ENCODE measurements around the gene PTPN4.

PTPN4 gene

DNA sequence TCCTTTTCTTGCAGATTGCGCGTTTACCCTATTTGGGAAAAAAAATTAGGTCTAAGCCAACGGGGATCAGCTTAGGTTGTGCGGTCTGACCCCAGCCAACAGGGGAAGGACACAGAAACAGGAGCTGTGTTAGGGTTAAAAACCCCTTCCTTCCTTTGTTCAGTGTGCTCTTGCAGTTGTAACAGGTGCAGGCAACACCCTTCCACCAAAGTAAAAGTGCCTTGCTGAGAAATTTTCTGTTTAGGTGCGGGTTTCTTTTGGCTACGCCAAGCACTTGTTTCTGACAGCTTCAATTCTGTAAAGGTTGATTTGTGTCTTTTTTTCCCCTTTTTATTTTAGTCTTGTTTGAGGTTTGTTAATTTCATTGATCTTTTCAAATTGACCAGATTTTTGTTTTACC is 92.5 kb downstream of the PTPN4 start:
- no peak for DNase-seq (ENCODE audit: low spot score)
- TF ChIP-seq, protein P1, sequence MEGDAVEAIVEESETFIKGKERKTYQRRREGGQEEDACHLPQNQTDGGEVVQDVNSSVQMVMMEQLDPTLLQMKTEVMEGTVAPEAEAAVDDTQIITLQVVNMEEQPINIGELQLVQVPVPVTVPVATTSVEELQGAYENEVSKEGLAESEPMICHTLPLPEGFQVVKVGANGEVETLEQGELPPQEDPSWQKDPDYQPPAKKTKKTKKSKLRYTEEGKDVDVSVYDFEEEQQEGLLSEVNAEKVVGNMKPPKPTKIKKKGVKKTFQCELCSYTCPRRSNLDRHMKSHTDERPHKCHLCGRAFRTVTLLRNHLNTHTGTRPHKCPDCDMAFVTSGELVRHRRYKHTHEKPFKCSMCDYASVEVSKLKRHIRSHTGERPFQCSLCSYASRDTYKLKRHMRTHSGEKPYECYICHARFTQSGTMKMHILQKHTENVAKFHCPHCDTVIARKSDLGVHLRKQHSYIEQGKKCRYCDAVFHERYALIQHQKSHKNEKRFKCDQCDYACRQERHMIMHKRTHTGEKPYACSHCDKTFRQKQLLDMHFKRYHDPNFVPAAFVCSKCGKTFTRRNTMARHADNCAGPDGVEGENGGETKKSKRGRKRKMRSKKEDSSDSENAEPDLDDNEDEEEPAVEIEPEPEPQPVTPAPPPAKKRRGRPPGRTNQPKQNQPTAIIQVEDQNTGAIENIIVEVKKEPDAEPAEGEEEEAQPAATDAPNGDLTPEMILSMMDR (IDR thresholded peaks at IDR 0.05; ENCODE audit: extremely low read depth, insufficient read depth, missing control alignments), result no peak
- in situ Hi-C loops (cut with MboI; ENCODE audit: low pct_unique_long_range_greater_than_20kb, low sequenced_read_pairs, unreplicated experiment), result no loop called here

DNA sequence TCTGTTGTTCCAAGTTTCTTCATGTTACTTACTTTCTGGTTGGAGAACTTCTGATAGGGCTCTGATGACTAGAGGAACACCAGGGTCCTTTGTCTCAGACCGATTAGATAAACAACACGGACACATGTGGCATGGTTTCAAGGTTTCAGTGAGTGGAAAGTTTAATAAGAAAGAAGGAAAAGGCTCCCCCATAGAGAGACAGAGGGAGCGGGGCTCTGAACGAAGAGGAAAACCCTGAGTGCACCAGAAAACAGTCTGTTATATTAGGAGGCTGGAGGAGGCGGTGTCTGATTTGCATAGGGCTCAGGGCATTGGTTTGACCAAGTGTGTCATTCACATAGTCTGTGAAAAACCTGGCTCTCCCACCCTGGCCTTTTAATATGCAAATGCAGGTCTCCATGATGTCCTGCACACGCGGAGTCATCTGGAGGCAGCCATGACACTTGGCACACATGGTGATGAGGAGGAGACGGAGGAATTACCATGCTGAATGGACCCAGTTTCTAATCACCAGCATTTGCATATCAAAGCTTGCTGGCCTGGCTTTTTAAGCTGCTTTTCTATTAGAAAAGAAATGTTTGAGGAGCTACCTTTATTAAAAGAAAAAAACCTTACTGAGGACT is 94.2 kb downstream of the PTPN4 start:
- no peak for DNase-seq (ENCODE audit: low spot score)
- TF ChIP-seq, protein P1 (IDR thresholded peaks at IDR 0.05; ENCODE audit: extremely low read depth, insufficient read depth, missing control alignments), result no peak
- in situ Hi-C loops (cut with MboI; ENCODE audit: low pct_unique_long_range_greater_than_20kb, low sequenced_read_pairs, unreplicated experiment), result no loop called here

DNA sequence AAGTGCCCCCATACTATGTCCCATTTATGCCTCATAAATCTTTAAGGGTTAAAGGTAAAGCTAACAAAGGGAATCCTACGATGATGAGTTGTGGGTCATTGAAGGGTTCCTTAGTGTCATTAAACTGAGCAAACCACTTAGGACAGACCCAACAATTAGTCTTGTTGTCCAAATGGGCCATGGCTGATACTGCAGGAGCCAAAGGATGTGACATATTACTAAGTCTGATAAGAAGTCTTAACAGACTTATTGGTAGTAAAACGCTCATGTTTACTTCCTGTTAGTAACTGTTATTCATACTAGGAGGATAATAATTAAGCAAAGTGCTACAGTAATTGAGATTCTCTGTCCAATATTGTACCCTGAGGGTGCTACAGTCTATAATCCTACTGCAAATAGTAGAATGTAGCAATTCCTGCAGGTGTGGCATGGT is 96.8 kb downstream of the PTPN4 start:
- no peak for DNase-seq (ENCODE audit: low spot score)

DNA sequence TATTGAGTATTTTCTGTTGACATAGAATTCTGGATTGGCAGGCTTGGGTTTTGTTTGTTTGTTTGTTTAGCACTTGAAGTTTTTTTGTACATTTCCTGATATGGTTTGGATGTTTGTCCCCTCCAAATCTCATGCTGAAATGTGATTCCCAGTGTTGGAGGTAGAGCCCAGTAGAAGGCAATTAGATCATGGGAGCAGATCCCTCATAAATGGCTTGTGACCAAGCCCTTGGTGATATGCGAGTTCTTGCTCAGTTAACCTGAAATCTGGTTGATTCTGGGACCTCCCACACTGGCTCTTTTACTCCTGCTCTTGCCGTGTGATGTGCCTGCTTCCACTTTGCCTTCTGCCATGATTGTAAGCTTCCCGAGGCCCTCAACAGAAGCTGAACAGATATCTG is 98.0 kb downstream of the PTPN4 start:
- no peak for DNase-seq (ENCODE audit: low spot score)
- TF ChIP-seq, protein P1 (IDR thresholded peaks at IDR 0.05; ENCODE audit: extremely low read depth, insufficient read depth, missing control alignments), result no peak
- in situ Hi-C loops (cut with MboI; ENCODE audit: low pct_unique_long_range_greater_than_20kb, low sequenced_read_pairs, unreplicated experiment), result no loop called here

More for the DNA sequence above, 96.8 kb downstream of the PTPN4 start:
- TF ChIP-seq, protein P1 (IDR thresholded peaks at IDR 0.05; ENCODE audit: extremely low read depth, insufficient read depth, missing control alignments), result no peak
- in situ Hi-C loops (cut with MboI; ENCODE audit: low pct_unique_long_range_greater_than_20kb, low sequenced_read_pairs, unreplicated experiment), result no loop called here

DNA sequence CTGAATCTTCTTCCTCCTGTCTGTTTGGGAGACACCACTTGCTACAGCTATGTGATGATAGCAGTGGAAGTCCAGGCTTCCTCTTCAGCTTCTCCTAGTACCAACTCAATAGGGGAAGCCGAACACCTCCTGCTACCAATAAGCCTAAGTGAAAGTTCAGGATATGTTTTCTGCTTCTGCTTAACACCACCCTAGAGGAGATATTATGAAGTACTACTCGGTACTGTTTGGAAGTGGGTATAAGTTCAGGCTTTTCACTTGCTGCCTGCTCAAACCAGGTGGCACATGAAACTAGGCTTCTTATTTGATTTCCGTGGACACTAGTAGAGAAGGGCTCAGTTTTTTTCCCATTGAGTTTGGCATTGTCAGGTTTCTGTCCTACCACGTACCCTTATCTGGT is 99.8 kb downstream of the PTPN4 start:
- TF ChIP-seq, protein P1 (IDR thresholded peaks at IDR 0.05; ENCODE audit: extremely low read depth, insufficient read depth, missing control alignments), result no peak
- in situ Hi-C loops (cut with MboI; ENCODE audit: low pct_unique_long_range_greater_than_20kb, low sequenced_read_pairs, unreplicated experiment), result no loop called here
- no peak for DNase-seq (ENCODE audit: low spot score)

DNA sequence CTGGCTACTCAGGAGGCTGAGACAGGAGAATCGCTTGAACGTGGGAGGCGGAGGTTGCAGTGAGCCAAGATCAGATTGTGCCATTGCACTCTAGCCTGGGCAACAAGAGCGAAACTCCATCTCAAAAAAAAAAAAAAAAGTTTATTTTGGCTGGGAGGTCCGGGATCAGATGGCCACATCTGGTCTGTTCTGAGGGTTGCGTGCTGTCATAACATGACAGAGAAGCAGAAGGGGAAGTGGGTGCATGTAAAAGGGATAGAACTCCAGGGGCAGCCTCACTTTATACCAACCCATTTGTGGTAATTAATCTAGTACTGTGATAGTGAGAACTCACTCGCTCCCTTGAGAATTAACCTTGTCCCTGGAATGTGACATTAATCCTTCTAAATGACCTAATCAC is 101.2 kb downstream of the PTPN4 start:
- TF ChIP-seq, protein P1 (IDR thresholded peaks at IDR 0.05; ENCODE audit: extremely low read depth, insufficient read depth, missing control alignments), result no peak
- no peak for DNase-seq (ENCODE audit: low spot score)
- in situ Hi-C loops (cut with MboI; ENCODE audit: low pct_unique_long_range_greater_than_20kb, low sequenced_read_pairs, unreplicated experiment), result no loop called here

All from GM13977 (cell line).